Measurements from ENCODE around the gene NCKAP1.

DNA sequence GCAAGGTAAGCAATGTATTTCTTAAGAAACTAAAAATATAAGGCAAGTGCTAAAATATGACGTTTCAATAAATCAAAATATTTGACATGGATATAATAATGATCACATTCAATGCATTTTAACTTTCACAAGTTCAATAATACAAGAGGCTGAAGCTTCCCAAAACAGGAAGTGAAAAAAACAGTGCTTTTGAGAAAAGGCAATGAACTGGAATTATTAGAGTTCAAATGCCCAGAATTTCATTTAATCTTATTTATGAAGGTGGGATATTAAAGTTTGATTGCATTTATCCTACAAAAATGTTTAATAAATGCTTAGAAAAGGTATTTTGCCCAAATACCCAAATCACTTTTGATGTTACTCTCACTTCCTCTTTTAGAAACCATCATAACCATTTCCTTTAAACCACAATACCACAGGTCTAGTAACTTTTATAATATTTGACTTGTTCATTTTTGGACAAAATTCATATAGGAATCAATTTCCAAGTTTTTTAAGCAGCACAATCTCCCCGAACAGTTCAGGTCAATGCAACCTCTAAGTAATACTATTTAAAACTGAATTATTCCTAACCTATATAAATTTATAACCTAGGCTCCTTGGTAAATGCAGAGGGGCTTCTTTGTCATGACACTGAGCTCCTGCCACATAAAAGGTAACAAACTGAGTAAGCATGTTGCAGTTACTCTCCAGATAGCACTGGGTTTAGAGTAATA lies 2.1 kb downstream of the NCKAP1 start:
- TF ChIP-seq POLR2A (IDR thresholded peaks at IDR 0.05; ENCODE audit: extremely low read depth, insufficient read length): no peak
- TF ChIP-seq, protein P1, sequence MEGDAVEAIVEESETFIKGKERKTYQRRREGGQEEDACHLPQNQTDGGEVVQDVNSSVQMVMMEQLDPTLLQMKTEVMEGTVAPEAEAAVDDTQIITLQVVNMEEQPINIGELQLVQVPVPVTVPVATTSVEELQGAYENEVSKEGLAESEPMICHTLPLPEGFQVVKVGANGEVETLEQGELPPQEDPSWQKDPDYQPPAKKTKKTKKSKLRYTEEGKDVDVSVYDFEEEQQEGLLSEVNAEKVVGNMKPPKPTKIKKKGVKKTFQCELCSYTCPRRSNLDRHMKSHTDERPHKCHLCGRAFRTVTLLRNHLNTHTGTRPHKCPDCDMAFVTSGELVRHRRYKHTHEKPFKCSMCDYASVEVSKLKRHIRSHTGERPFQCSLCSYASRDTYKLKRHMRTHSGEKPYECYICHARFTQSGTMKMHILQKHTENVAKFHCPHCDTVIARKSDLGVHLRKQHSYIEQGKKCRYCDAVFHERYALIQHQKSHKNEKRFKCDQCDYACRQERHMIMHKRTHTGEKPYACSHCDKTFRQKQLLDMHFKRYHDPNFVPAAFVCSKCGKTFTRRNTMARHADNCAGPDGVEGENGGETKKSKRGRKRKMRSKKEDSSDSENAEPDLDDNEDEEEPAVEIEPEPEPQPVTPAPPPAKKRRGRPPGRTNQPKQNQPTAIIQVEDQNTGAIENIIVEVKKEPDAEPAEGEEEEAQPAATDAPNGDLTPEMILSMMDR (IDR thresholded peaks at IDR 0.05; ENCODE audit: low read depth, low read length): no peak
- TF ChIP-seq MYC (IDR thresholded peaks at IDR 0.05; ENCODE audit: low read depth, low read length): no peak
